Neuronal stem cell (in vitro differentiated cells): ENCODE measurements around the gene RAD51B.

Experiments
- DNase-seq: peaks from one replicate; pipeline ENCODE4 v3.0.0-alpha.2; 2013; ENCODE audit warnings: low spot score
- H2AFZ ChIP-seq: one replicate; pipeline ENCODE4 v1.6.1; 2013; ENCODE audit warnings: mild to moderate bottlenecking, low read length, inconsistent platforms
- H2AK5ac ChIP-seq: 2 replicates; pipeline ENCODE4 v1.6.1; 2013; ENCODE audit warnings: low read depth, mild to moderate bottlenecking, inconsistent platforms, low read length, moderate library complexity, mixed read lengths
- H2BK120ac ChIP-seq: 2 replicates; pipeline ENCODE4 v1.6.1; 2013; ENCODE audit warnings: low read depth, mild to moderate bottlenecking, inconsistent platforms, low read length, moderate library complexity, mixed read lengths
- H2BK12ac ChIP-seq: one replicate; pipeline ENCODE4 v1.6.1; 2013; ENCODE audit warnings: low read length, inconsistent platforms
- H2BK15ac ChIP-seq: 2 replicates; pipeline ENCODE4 v1.6.1; 2013; ENCODE audit warnings: mild to moderate bottlenecking, low read length, inconsistent platforms, mixed read lengths
- H2BK5ac ChIP-seq: one replicate; pipeline ENCODE4 v1.6.1; 2013; ENCODE audit warnings: inconsistent platforms, mild to moderate bottlenecking, low read length, moderate library complexity
- H3K14ac ChIP-seq: one replicate; pipeline ENCODE4 v1.6.1; 2013; ENCODE audit warnings: low read length, inconsistent platforms
- H3K18ac ChIP-seq: 2 replicates; pipeline ENCODE4 v1.6.1; 2013; ENCODE audit warnings: low read length, inconsistent platforms
- H3K23ac ChIP-seq: 2 replicates; pipeline ENCODE4 v1.6.1; 2013; ENCODE audit warnings: low read depth, mild to moderate bottlenecking, mixed read lengths, low read length, inconsistent platforms; ENCODE audit not compliant: poor library complexity
- H3K27ac ChIP-seq: replicated peaks from 3 replicates; pipeline ENCODE4 v1.5.1; 2013; ENCODE audit warnings: low read length, inconsistent platforms
- H3K27me3 ChIP-seq, 3 experiments: 2 replicates each; pipeline ENCODE4 v1.6.1; 2013; ENCODE audit warnings: low read length in 3 of 3, mild to moderate bottlenecking in 2 of 3, inconsistent platforms in 1 of 3, low read depth in 1 of 3, mixed read lengths in 1 of 3, moderate library complexity in 1 of 3; ENCODE audit not compliant: control insufficient read depth in 3 of 3, insufficient read depth in 3 of 3
- H3K36me3 ChIP-seq, 2 donors: replicated peaks in 1 of 2; 2 replicates each; pipeline ENCODE4 v1.6.1; 2013; ENCODE audit warnings: low read length in 2 of 2; ENCODE audit not compliant: control insufficient read depth in 2 of 2, insufficient read depth in 2 of 2
- H3K4ac ChIP-seq: 2 replicates; pipeline ENCODE4 v1.6.1; 2013; ENCODE audit warnings: inconsistent platforms, mild to moderate bottlenecking, low read length, moderate library complexity
- H3K4me1 ChIP-seq, 2 donors: 1 replicate in 1 of 2; 2 replicates in 1 of 2; pipeline ENCODE4 v1.6.1; 2013; ENCODE audit warnings: low read length in 2 of 2, low read depth in 1 of 2; ENCODE audit not compliant: control insufficient read depth in 2 of 2, insufficient read depth in 1 of 2
- H3K4me2 ChIP-seq: one replicate; pipeline ENCODE4 v1.6.1; 2013; ENCODE audit warnings: mild to moderate bottlenecking, low read length, inconsistent platforms; ENCODE audit not compliant: insufficient read depth, poor library complexity, severe bottlenecking
- H3K4me3 ChIP-seq, 2 donors: 2 replicates each; pipeline ENCODE4 v1.5.1; 2013; ENCODE audit warnings: low read length in 2 of 2, mild to moderate bottlenecking in 2 of 2, inconsistent platforms in 1 of 2, moderate library complexity in 1 of 2
- H3K79me1 ChIP-seq: one replicate; pipeline ENCODE4 v1.6.1; 2013; ENCODE audit warnings: low read depth, mild to moderate bottlenecking, inconsistent platforms, low read length, moderate library complexity
- H3K9ac ChIP-seq: one replicate; pipeline ENCODE4 v1.6.1; 2013; ENCODE audit warnings: mild to moderate bottlenecking, low read depth, low read length, inconsistent platforms; ENCODE audit not compliant: poor library complexity
- H3K9me3 ChIP-seq, 2 donors: replicated peaks in 1 of 2; 2 replicates each; pipeline versions ENCODE3 to v1.6.1; 2013; ENCODE audit warnings: low read length in 2 of 2, mild to moderate bottlenecking in 2 of 2, inconsistent platforms in 1 of 2, low read depth in 1 of 2, mixed read lengths in 1 of 2, moderate library complexity in 1 of 2; ENCODE audit not compliant: control insufficient read depth in 2 of 2, insufficient read depth in 1 of 2
- H4K8ac ChIP-seq: one replicate; pipeline ENCODE4 v1.6.1; 2013; ENCODE audit warnings: low read depth, mild to moderate bottlenecking, inconsistent platforms, low read length, moderate library complexity
- H4K91ac ChIP-seq: one replicate; pipeline ENCODE4 v1.6.1; 2013; ENCODE audit warnings: low read length, low read depth, mild to moderate bottlenecking, inconsistent platforms; ENCODE audit not compliant: poor library complexity
- WGBS, 2 donors: extraction: QIAGEN DNeasy Blood & Tissue Kit; methylation state at CpG; one replicate each; pipeline ENCODE4 v1.1.7; 2013; ENCODE audit warnings: missing lambda C conversion rate in 2 of 2, mixed read lengths in 1 of 2; ENCODE audit not compliant: insufficient read length in 2 of 2, insufficient replicate concordance in 1 of 2; ENCODE audit errors: extremely low coverage in 2 of 2; 5-methylcytosine and 5-hydroxymethylcytosine counted together

RAD51B gene

DNA sequence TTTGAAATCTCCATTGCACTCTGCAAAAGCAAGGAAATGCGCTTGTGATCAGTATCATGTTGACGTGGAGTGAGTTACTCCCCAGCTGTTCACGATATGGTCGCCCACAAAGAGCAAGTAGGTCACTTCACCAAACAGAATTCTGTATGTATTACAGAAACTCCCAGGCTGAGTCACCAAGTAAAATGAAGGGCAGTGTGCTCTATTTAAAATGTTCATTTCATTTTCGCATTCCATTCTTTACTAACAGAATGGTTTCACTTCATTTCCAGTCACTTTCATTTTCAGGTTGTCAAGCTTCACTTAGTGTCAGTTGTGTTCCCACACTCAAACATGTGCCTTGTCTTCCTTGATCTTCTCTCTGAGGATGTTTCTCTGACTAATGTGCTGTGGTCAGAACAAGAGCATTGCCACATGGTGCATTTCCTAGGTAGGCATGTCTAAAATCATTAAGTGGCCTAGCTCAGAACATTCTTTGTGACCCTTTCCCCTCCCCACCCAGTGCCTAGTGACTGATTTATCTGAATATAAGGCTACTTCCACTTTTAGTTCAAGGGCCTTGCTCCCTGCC is 391.2 kb downstream of the RAD51B start:
- H3K27ac ChIP-seq = no peak overlapping the region
- H2AFZ ChIP-seq = no peak overlapping the region
- peaks cover 0 to 5% of the 10 kb centered on the region in 2 donors for H3K4me1 ChIP-seq
- no peak overlapping the region for H3K4me2 ChIP-seq
- no peak overlapping the region for H3K4me3 ChIP-seq
- H2BK5ac ChIP-seq = no peak overlapping the region
- no peak overlapping the region for H2BK120ac ChIP-seq
- H3K14ac ChIP-seq = no peak overlapping the region
- no peak overlapping the region for H3K9ac ChIP-seq
- no peak for DNase-seq
- H3K36me3 ChIP-seq = no peaks in the 10 kb centered on the region
- H4K91ac ChIP-seq = no peak overlapping the region
- no peak overlapping the region for H3K23ac ChIP-seq
- no peak overlapping the region for H3K4ac ChIP-seq
- no peaks in the 10 kb centered on the region for H3K9me3 ChIP-seq
- H2AK5ac ChIP-seq = no peak overlapping the region
- no CpG with 5 or more reads among the region's 5 CpGs for WGBS, 2 donors
- H3K79me1 ChIP-seq = no peaks in the 10 kb centered on the region
- no peaks in the 10 kb centered on the region for H3K27me3 ChIP-seq
- H2BK12ac ChIP-seq = no peak overlapping the region
- H2BK15ac ChIP-seq = no peak overlapping the region
- no peak overlapping the region for H4K8ac ChIP-seq
- H3K18ac ChIP-seq = no peak overlapping the region

DNA sequence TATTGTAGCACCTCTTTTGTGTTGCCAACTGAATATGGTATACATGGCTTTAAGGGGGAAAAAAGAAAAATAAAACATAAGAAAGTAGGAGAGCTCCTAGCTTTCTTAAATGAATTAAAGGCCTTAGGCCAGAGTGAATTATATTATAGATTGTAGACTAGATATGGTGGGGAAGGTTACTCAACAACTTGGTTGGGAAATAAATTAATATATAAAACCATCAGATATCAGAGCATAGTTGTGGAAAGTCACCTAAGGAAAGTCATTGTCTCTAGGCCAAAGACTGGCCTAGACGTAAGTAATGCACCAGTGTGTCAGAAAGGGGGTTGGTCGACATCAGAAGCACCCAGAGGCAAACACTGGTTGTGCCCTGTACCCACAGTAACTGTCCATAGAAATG is 391.8 kb downstream of the RAD51B start:
- Histone ChIP-seq H3K36me3 (no peaks in the 10 kb centered on the region), H3K27me3 (no peaks in the 10 kb centered on the region), H4K8ac (no peak overlapping the region), H3K9ac (no peak overlapping the region), H4K91ac (no peak overlapping the region), H2AFZ (no peak overlapping the region), H3K79me1 (no peaks in the 10 kb centered on the region), H3K27ac (no peak overlapping the region), H2BK15ac (no peak overlapping the region), H2BK12ac (no peak overlapping the region), H2AK5ac (no peak overlapping the region), H3K4me2 (no peak overlapping the region), H3K18ac (no peak overlapping the region), H3K4ac (no peak overlapping the region), H3K14ac (no peak overlapping the region), H2BK5ac (no peak overlapping the region), H3K9me3 (no peaks in the 10 kb centered on the region), H3K4me3 (no peak overlapping the region), H3K23ac (no peak overlapping the region), H3K4me1 (peaks cover 0 to 5% of the 10 kb centered on the region in 2 donors), H2BK120ac (no peak overlapping the region)
- no peak for DNase-seq
- no CpG with 5 or more reads among the region's 2 CpGs for WGBS, 2 donors

- DNase-seq = no peak
- Histone ChIP-seq H3K4ac (no peak overlapping the region), H3K14ac (no peak overlapping the region), H4K8ac (no peak overlapping the region), H2AFZ (no peak overlapping the region), H3K36me3 (no peaks in the 10 kb centered on the region), H3K79me1 (no peaks in the 10 kb centered on the region), H3K23ac (no peak overlapping the region), H2BK12ac (no peak overlapping the region), H3K18ac (no peak overlapping the region), H3K9me3 (no peaks in the 10 kb centered on the region), H3K27ac (no peak overlapping the region), H2AK5ac (no peak overlapping the region), H3K4me2 (no peak overlapping the region), H4K91ac (no peak overlapping the region), H3K27me3 (no peaks in the 10 kb centered on the region), H3K4me3 (no peak overlapping the region), H3K9ac (no peak overlapping the region), H2BK15ac (no peak overlapping the region), H2BK5ac (no peak overlapping the region), H2BK120ac (no peak overlapping the region), H3K4me1 (peaks cover 0 to 5% of the 10 kb centered on the region in 2 donors)
- WGBS, 2 donors = no CpG with 5 or more reads among the region's 2 CpGs
Observed at GRCh38 chr14:68211886-68212285, 392.3 kb downstream of the RAD51B start.

DNA sequence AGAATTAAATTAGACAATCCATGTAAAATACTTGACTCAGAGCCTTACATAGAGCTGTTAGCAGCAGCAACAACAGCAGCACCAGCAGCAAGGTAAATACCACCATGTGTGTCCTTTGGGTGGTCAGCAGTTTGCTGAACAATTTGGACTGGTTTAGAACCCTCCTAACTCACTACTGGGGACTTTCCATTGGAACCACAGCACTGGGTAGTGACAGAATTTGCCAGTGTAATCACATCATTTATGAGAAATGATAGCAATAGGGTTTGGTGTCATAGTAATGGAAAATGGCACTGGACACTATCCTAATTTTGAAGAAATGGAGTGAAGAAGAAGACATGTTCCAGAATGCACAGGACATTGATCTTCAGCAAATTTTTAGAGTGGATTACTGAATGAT is 392.8 kb downstream of the RAD51B start:
- no peaks in the 10 kb centered on the region for H3K27me3 ChIP-seq
- no peaks in the 10 kb centered on the region for H3K9me3 ChIP-seq
- no peak overlapping the region for H3K14ac ChIP-seq
- peaks cover 0 to 5% of the 10 kb centered on the region in 2 donors for H3K4me1 ChIP-seq
- no peak overlapping the region for H2AK5ac ChIP-seq
- no peak overlapping the region for H2BK15ac ChIP-seq
- H3K4me2 ChIP-seq = no peak overlapping the region
- H3K4ac ChIP-seq = no peak overlapping the region
- no peaks in the 10 kb centered on the region for H3K79me1 ChIP-seq
- no peak overlapping the region for H2AFZ ChIP-seq
- H3K18ac ChIP-seq = no peak overlapping the region
- no peak overlapping the region for H3K4me3 ChIP-seq
- H4K8ac ChIP-seq = no peak overlapping the region
- no peak overlapping the region for H3K23ac ChIP-seq
- DNase-seq = no peak
- H2BK120ac ChIP-seq = no peak overlapping the region
- no peak overlapping the region for H2BK5ac ChIP-seq
- H4K91ac ChIP-seq = no peak overlapping the region
- no peaks in the 10 kb centered on the region for H3K36me3 ChIP-seq
- H2BK12ac ChIP-seq = no peak overlapping the region
- H3K9ac ChIP-seq = no peak overlapping the region
- H3K27ac ChIP-seq = no peak overlapping the region
